ENCODE data around the gene MISP3.
A peak's percentile ranks its signal among the peaks of the same experiment; 100 is the strongest.
"Not testable (repeated sequence)": the region's sequence is repeated elsewhere in the genome, so short reads cannot be mapped to it uniquely, and the experiment has no call there.

The MISP3 gene

GRCh38 chr19:14072535-14073260 is at the start of gene MISP3:
MISP3 (plus strand) TSS chr19:14072786; CDS start chr19:14073310, 524 bp downstream.
- DNase-seq: peak; percentile 84

- no peak for DNase-seq
These were observed 49.0 kb upstream of the MISP3 start for GRCh38 chr19:14023404-14024235.

- DNase-seq: not testable (repeated sequence)
These were observed 45.9 kb upstream of the MISP3 start for GRCh38 chr19:14026652-14027192.

GRCh38 chr19:14027856-14028450 is 44.6 kb upstream of the MISP3 start, which contains the start of gene RLN3:
RLN3 (plus strand) TSS chr19:14028148; CDS start chr19:14028205, 57 bp downstream.
- no peak for DNase-seq

GRCh38 chr19:14028901-14029300 is 43.7 kb upstream of the MISP3 start:
- no peak for DNase-seq

- DNase-seq: no peak
These were observed 41.4 kb upstream of the MISP3 start for GRCh38 chr19:14030997-14031718.

- DNase-seq: no peak
These were observed 40.7 kb upstream of the MISP3 start, which contains the start of gene IL27RA for GRCh38 chr19:14031719-14032480. IL27RA (plus strand) TSS chr19:14031762; CDS start chr19:14031873, 111 bp downstream.

- DNase-seq: no peak
These were observed 38.6 kb upstream of the MISP3 start for GRCh38 chr19:14033946-14034345.

GRCh38 chr19:14035159-14035558 is 37.4 kb upstream of the MISP3 start:
- DNase-seq: not testable (repeated sequence)

- no peak for DNase-seq
These were observed 36.9 kb upstream of the MISP3 start for GRCh38 chr19:14035706-14036105.

- DNase-seq: no peak
These were observed 33.4 kb upstream of the MISP3 start for GRCh38 chr19:14039181-14039580.

GRCh38 chr19:14042659-14043608 is 29.7 kb upstream of the MISP3 start:
- DNase-seq: peak; percentile 37

- DNase-seq: not testable (repeated sequence)
These were observed 24.7 kb upstream of the MISP3 start for GRCh38 chr19:14047866-14048265.

- DNase-seq: no peak
These were observed 24.0 kb upstream of the MISP3 start for GRCh38 chr19:14048443-14049153.

GRCh38 chr19:14050512-14050911 is 22.1 kb upstream of the MISP3 start:
- DNase-seq: no peak

GRCh38 chr19:14050961-14051360 is 21.6 kb upstream of the MISP3 start:
- not testable (repeated sequence) for DNase-seq

- no peak for DNase-seq
These were observed 20.6 kb upstream of the MISP3 start for GRCh38 chr19:14051980-14052379.

- DNase-seq: no peak
These were observed 20.1 kb upstream of the MISP3 start for GRCh38 chr19:14052470-14052869.

- no peak for DNase-seq
These were observed 19.6 kb upstream of the MISP3 start for GRCh38 chr19:14053032-14053431.

GRCh38 chr19:14053500-14053899 is 19.1 kb upstream of the MISP3 start:
- no peak for DNase-seq

Data from NCI-H774 (cell line).